ENCODE data around the gene HSPG2. TPM values are rescaled to one million over a fixed set of nuclear protein-coding genes. Genes with fewer than 3 reads are reported as not detected.

HSPG2 gene
- total and polyA plus RNA-seq, 10 of the 15 experiments (the other 5 are each of a cell fraction or from before 2014, with no cell fraction given), result 0.30 to 3.4 (median 0.73) TPM; not detected in 2

- no peak for TF ChIP-seq HCFC1 (IDR thresholded peaks at IDR 0.05; ENCODE audit: low read length)
- no peak for TF ChIP-seq EZH2 (IDR thresholded peaks at IDR 0.05; ENCODE audit: borderline replicate concordance, control insufficient read depth, low read depth, low read length)
- no peak for TF ChIP-seq NRF1 (conservative IDR thresholded peaks at IDR 0.05; ENCODE audit: low read depth, low read length)
- TF ChIP-seq NR2F1 (conservative IDR thresholded peaks at IDR 0.05), result no peak
- TF ChIP-seq HDAC6 (IDR thresholded peaks at IDR 0.05; ENCODE audit: unreplicated experiment), result peak; percentile 63
- no peak for TF ChIP-seq KAT2A (conservative IDR thresholded peaks at IDR 0.05; ENCODE audit: control insufficient read depth, low read depth, low read length)
- no peak for TF ChIP-seq ZBTB33 (IDR thresholded peaks at IDR 0.05)
- TF ChIP-seq FOXK2 (IDR thresholded peaks at IDR 0.05), result no peak
- no peak; the same call in 1 of the 2 replicates for TF ChIP-seq NBN (IDR thresholded peaks at IDR 0.05)
- no peak; the same call in 1 of the 2 replicates for TF ChIP-seq POLR2AphosphoS2 (IDR thresholded peaks at IDR 0.05; ENCODE audit: low read depth, low read length)
- TF ChIP-seq, protein P1, sequence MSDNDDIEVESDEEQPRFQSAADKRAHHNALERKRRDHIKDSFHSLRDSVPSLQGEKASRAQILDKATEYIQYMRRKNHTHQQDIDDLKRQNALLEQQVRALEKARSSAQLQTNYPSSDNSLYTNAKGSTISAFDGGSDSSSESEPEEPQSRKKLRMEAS (IDR thresholded peaks at IDR 0.05; ENCODE audit: low read depth, low read length), result no peak
- no peak for TF ChIP-seq BRCA1 (IDR thresholded peaks at IDR 0.05; ENCODE audit: low read depth, low read length)
- no peak; the same call in 1 of the 2 replicates for TF ChIP-seq ATF7 (IDR thresholded peaks at IDR 0.05; ENCODE audit: low read depth)
- 0 out of 2 replicates have a peak, but pooled peaks have one; percentile 21 for TF ChIP-seq GATAD2B (conservative IDR thresholded peaks at IDR 0.05; ENCODE audit: low read depth)
- no peak for TF ChIP-seq ZBTB4 (CRISPR knock-in tag; IDR thresholded peaks at IDR 0.05)
- TF ChIP-seq, protein P2, sequence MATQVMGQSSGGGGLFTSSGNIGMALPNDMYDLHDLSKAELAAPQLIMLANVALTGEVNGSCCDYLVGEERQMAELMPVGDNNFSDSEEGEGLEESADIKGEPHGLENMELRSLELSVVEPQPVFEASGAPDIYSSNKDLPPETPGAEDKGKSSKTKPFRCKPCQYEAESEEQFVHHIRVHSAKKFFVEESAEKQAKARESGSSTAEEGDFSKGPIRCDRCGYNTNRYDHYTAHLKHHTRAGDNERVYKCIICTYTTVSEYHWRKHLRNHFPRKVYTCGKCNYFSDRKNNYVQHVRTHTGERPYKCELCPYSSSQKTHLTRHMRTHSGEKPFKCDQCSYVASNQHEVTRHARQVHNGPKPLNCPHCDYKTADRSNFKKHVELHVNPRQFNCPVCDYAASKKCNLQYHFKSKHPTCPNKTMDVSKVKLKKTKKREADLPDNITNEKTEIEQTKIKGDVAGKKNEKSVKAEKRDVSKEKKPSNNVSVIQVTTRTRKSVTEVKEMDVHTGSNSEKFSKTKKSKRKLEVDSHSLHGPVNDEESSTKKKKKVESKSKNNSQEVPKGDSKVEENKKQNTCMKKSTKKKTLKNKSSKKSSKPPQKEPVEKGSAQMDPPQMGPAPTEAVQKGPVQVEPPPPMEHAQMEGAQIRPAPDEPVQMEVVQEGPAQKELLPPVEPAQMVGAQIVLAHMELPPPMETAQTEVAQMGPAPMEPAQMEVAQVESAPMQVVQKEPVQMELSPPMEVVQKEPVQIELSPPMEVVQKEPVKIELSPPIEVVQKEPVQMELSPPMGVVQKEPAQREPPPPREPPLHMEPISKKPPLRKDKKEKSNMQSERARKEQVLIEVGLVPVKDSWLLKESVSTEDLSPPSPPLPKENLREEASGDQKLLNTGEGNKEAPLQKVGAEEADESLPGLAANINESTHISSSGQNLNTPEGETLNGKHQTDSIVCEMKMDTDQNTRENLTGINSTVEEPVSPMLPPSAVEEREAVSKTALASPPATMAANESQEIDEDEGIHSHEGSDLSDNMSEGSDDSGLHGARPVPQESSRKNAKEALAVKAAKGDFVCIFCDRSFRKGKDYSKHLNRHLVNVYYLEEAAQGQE (IDR thresholded peaks at IDR 0.05; ENCODE audit: low read depth, low read length), result no peak
- no peak for TF ChIP-seq NFYA (IDR thresholded peaks at IDR 0.05; ENCODE audit: borderline replicate concordance, low read depth, low read length)
- TF ChIP-seq PBX3 (IDR thresholded peaks at IDR 0.05; ENCODE audit: insufficient replicate concordance, low read depth, low read length), result no peak
- TF ChIP-seq MEF2B (IDR thresholded peaks at IDR 0.05; ENCODE audit: partially characterized antibody, poor library complexity, severe bottlenecking), result no peak
- TF ChIP-seq NR2C1 (IDR thresholded peaks at IDR 0.05), result no peak
- no peak for TF ChIP-seq IKZF1 (conservative IDR thresholded peaks at IDR 0.05)
Observed at GRCh38 chr1:21781815-21782348, 155.2 kb downstream of the HSPG2 start (continued).

Measured in GM12878 (cell line).